AG20443 (cell line): ENCODE data around the gene DMXL2.
"Not testable (repeated sequence)": the region's sequence is repeated elsewhere in the genome, so short reads cannot be mapped to it uniquely, and the experiment has no call there.

ENCODE experiments used
- DNase-seq: peaks from one replicate; pipeline ENCODE4 v3.0.0; 2012; ENCODE audit warnings: low spot score, mixed read lengths

The DMXL2 gene

GRCh38 chr15:51576911-51577500 is 45.6 kb downstream of the DMXL2 start:
- DNase-seq, result peak; percentile 56

GRCh38 chr15:51576286-51576850 is 46.2 kb downstream of the DMXL2 start:
- no peak for DNase-seq

- no peak for DNase-seq
Observed at GRCh38 chr15:51575775-51576174, 46.8 kb downstream of the DMXL2 start.

- DNase-seq, result not testable (repeated sequence)
Observed at GRCh38 chr15:51573352-51573751, 49.2 kb downstream of the DMXL2 start.

- DNase-seq, result not testable (repeated sequence)
Observed at GRCh38 chr15:51568939-51569784, 53.4 kb downstream of the DMXL2 start.

- no peak for DNase-seq
Observed at GRCh38 chr15:51561271-51561670, 61.3 kb downstream of the DMXL2 start.

GRCh38 chr15:51558876-51559275 is 63.7 kb downstream of the DMXL2 start:
- DNase-seq, result no peak

GRCh38 chr15:51558411-51558810 is 64.2 kb downstream of the DMXL2 start:
- DNase-seq, result no peak

GRCh38 chr15:51550841-51551240 is 71.7 kb downstream of the DMXL2 start:
- no peak for DNase-seq

- no peak for DNase-seq
Observed at GRCh38 chr15:51547656-51548055, 74.9 kb downstream of the DMXL2 start.

- peak; percentile 48 for DNase-seq
Observed at GRCh38 chr15:51536965-51537574, 85.5 kb downstream of the DMXL2 start.

GRCh38 chr15:51533672-51534398 is 88.7 kb downstream of the DMXL2 start:
- DNase-seq, result no peak

GRCh38 chr15:51526955-51527354 is 95.6 kb downstream of the DMXL2 start:
- no peak for DNase-seq

- no peak for DNase-seq
Observed at GRCh38 chr15:51524376-51524775, 98.2 kb downstream of the DMXL2 start.

GRCh38 chr15:51516291-51516690 is 106.3 kb downstream of the DMXL2 start:
- no peak for DNase-seq

- DNase-seq, result no peak
Observed at GRCh38 chr15:51505251-51505650, 117.3 kb downstream of the DMXL2 start.

GRCh38 chr15:51503003-51503402 is 119.6 kb downstream of the DMXL2 start:
- no peak for DNase-seq

- peak; percentile 33 for DNase-seq
Observed at GRCh38 chr15:51499379-51499976, 123.1 kb downstream of the DMXL2 start.

- DNase-seq, result no peak
Observed at GRCh38 chr15:51497806-51498205, 124.8 kb downstream of the DMXL2 start.

- DNase-seq, result no peak
Observed at GRCh38 chr15:51496246-51496645, 126.3 kb downstream of the DMXL2 start.

- DNase-seq, result no peak
Observed at GRCh38 chr15:51494411-51495314, 127.9 kb downstream of the DMXL2 start.
